ENCODE data around the gene PFDN1. TPM values are rescaled to one million over a fixed set of nuclear protein-coding genes. Genes with fewer than 3 reads are reported as not detected.

Gene PFDN1, protein sequence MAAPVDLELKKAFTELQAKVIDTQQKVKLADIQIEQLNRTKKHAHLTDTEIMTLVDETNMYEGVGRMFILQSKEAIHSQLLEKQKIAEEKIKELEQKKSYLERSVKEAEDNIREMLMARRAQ
- total RNA-seq: 48.6 and 62.2 TPM in 2 replicates

DNA sequence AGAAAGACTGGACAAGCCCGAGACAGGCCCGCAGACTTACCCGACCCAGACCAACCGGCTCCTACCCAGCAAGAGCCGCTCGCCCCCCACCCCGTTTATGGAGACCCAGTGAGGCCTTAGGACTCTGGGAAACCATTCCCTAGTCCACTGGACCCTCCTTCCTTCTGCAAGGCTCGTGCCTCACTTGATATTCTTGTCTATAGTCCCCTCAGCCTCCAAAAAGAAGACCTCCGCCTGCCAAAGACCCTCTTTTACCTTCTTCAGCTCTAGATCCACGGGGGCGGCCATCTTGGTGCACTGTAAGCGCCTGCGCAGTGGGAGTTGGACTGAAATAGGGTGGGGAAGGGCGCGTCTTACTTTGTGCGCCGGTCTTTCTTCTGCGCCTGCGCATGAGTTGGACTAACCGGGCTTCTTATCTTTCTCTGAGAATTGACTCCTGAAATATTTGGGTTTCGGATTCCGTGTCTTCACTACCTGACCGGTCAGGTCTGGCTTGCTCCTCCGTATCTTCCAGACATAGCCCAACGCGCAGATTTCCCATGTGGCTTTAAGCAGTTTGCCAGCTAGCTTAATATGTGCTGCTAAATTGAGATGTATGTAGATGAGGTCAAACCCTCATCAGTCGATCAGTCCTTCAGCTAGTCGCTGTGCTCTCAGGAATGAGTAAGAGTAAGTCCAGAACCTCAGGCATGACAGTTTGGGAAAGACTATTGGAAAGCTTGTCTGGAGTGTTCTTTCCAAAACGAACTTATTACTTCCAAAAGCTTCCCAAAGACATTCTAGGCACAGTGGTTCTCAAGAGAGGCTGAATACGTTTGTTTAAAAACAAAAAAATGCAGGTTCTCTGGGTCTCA lies at the start of gene PFDN1:
PFDN1 (minus strand) TSS at position 316 of the 854 bp plus-strand sequence; CDS start at position 288, 28 bp downstream.

GRCh38 chr5:140346348-140347221 lies 43.7 kb upstream of the PFDN1 start, which contains the start of gene HBEGF:
TSS of gene HBEGF (minus strand) at chr5:140346603. CDS start at chr5:140346328, 275 bp downstream.

Other genes starting within 250 kb of the PFDN1 start
- 5.7 and 18.7 TPM in 2 replicates for gene PURA, start 189.0 kb downstream of the PFDN1 start, total RNA-seq
- gene IGIP, start 177.2 kb downstream of the PFDN1 start, total RNA-seq: 2.4 and 6.0 TPM in 2 replicates
- gene CYSTM1, start 127.9 kb downstream of the PFDN1 start, total RNA-seq: 7.2 and 14.9 TPM in 2 replicates
- 26.7 and 28.3 TPM in 2 replicates for gene HBEGF, start 43.5 kb upstream of the PFDN1 start, total RNA-seq
- gene SLC4A9, start 57.1 kb upstream of the PFDN1 start, total RNA-seq: under 0.01 and 0.19 TPM in 2 replicates
- gene ANKHD1, start 98.7 kb upstream of the PFDN1 start, total RNA-seq: 46.1 and 120 TPM in 2 replicates
- gene EIF4EBP3, start 244.6 kb upstream of the PFDN1 start, total RNA-seq: 0.44 and 1.6 TPM in 2 replicates